GM18499 (cell line): ENCODE data around the gene PPP2R2C.

Source experiments
- ATAC-seq: cut with Tn5 transposase; IDR thresholded peaks from one replicate; pipeline ENCODE4 v1.9.1; 2021; ENCODE audit warnings: moderate number of reproducible peaks; ENCODE audit not compliant: insufficient read depth, unreplicated experiment

The PPP2R2C gene

DNA sequence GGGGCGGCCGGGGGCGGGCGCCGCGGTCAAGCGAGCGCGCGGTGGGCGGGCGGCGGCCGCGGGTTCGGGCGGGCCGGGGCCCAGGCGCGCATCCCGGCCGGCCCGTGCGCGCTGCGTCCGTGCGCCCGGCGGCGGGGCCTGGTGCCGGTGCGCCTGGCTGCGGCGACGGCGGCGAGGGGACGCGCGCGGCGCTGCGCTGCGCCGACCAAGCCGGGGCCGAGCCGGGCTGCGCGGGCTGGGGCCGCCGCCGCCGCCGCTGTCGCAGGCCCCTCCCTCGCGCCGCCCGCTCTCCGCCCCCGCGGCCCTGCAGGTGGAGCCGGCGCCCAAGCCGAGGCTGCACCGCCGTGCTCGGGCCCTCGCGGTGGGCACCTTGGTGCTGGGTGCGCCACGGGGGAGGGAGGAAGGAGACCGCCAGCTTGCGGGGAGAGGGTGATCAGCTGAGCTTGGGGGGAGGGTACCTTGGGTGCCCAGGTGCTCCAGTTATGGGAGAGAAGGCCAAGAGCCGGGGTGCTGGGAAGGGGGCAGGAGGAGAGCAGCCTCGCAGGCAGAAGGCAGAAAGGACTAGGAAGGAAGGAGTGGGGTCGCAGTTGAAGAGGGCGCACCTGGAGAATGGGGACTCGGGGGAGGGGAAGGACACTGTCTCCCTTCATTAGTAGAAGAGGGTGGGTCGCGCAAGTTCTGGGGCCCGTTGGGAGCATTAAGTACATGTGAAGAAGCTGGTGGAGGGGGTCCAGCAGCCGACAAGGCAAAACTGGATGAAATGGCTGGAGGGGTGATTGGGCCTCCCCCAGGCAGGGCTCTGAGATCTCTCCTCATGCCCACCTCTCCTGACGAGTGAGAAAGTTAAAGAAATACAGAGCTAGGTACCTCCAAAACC is at the start of gene PPP2R2C:
TSS of gene PPP2R2C (minus strand) at position 228 of the 877 bp plus-strand sequence. CDS start 385 bp downstream, outside the sequence.
- no peak for ATAC-seq

DNA sequence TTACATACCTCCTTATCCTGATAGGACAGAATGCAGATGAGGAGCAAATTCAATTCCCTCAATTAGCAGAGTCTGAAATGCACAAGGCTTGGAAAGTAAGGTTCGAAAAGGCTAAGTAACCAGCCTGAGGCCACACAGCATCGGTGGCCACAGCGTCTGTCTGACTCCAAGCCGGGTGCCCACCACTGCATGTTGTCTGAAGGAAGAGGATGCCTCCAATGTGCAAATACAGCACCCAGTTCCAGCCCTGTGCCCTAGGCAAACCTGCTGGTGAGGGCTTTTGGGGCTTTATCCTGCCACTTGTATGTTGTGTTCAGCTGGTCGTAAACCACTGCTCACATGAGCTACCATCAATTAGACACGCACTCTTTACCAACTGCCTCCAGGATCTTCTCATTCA is 48.6 kb upstream of the PPP2R2C start:
- no peak for ATAC-seq

DNA sequence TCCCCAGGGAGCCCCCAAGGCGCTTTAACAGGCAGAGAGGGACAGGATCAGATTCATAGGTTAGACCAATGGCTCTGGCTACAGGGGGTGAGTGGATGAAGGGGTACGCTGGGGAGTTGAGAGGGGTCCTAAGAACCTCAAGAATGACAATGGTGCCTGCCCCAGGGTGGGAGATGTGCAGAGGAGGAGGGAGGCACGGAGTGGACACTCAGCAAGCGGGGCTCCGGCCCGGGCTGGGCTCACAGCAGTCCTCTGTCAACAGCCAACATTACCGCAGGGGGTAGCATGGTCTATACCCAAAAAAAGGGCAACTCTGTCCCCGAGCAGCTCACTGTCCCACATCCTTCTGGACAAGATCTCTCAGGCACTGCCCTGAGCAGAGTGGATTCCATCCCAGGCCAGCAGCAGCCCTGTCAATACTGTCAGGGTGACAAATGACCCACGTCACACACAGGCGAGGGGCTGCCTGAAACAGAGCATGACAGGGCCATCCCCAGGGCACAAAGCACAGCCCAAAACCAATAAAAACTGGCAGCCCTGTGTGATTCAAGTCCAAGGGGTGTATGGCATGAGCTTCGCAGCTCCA is 47.7 kb upstream of the PPP2R2C start:
- ATAC-seq, result no peak

DNA sequence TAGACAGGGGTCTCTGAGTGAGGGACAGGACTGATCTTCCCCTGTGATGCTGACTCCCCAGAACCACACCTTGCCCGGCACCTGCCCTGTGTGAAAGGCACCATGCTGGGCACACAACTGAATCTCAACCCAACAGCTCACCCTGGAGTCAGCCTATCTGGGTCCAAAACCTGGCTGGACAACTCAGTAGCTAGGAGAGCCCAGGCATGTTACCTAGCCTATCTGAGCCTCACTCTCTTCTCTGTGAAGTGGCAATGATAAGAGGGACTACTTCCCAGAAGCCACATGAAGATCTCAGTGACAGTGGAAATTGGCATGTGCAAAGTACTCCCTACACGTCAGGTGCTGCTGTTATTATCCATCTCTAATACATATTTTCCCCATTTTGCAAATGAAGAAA is 44.8 kb upstream of the PPP2R2C start:
- ATAC-seq, result no peak

- ATAC-seq, result no peak
These were observed 44.3 kb upstream of the PPP2R2C start for GRCh38 chr4:6516762-6517161.

DNA sequence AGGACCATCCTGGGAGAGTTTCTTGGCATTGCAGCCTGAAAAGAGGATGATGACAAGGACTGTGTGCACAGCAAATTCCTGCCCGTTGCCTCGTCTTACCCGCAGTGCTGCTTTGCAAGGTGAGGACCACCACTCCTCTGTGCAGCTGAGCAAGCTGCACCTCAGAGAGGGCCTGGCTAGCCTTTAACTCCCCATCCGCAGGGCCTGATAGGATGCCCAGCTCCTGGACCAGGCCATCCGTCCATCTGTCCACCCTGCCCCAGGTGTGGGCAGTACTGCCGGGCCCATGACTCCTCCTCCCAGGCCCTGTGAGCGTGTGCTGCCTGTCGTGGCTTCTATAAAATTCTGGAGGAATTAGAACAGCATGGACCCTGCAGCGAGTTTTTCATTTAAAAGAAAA is 43.9 kb upstream of the PPP2R2C start:
- ATAC-seq, result no peak

- no peak for ATAC-seq
These were observed 41.3 kb upstream of the PPP2R2C start for GRCh38 chr4:6513678-6514077.

- no peak for ATAC-seq
These were observed 37.2 kb upstream of the PPP2R2C start for GRCh38 chr4:6509587-6509986.

GRCh38 chr4:6507345-6507744 is 34.9 kb upstream of the PPP2R2C start:
- ATAC-seq, result no peak

GRCh38 chr4:6506616-6507140 is 34.3 kb upstream of the PPP2R2C start:
- ATAC-seq, result no peak

DNA sequence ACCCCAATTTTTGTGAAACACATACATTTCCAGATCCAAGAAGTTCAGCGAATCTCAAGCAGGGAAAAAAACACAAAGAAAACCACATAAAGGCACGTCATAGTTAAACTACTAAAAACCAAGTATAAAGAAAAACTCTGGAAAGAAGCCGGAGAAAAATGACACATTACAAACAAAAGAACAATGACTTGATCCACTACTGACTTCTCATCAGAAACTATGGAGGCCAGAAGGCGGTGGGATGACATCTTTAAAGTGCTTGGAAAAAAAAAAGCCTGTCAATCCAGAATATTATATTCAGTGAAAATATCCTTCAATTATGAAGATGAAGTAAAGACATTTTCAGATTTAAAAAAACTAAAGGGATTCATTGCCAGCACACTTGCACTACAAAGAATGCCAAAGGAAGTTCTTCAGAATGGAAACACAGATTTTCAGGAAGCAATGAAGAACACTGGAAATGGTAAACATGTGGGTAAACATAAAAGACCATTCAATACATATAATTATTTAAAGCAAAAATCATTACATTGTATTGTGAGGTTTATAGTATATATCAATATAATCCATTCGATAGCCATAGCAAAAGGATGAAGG is 32.6 kb upstream of the PPP2R2C start:
- no peak for ATAC-seq

- ATAC-seq, result no peak
These were observed 30.5 kb upstream of the PPP2R2C start for GRCh38 chr4:6502747-6503465.

DNA sequence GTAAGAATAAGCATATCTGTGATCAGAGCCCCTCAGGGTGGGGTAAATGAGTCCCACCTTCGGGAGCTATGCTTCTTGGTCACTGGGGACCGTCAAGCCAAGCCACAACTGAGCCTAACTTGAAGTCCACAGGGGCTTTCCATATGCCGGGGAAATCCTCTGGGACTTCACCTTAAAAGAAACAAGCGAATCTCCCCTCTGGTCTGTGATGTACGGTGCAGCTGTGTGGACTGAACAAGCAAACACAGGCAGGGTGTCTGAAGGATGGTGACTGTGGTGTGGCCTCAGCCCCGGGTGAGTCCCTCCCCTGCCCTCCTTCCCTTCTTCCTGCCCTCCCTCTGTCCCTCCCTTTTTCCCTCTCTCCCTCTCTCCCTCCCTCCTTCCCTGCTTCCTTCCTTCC is 29.7 kb upstream of the PPP2R2C start:
- no peak for ATAC-seq

GRCh38 chr4:6501171-6501570 is 28.8 kb upstream of the PPP2R2C start:
- ATAC-seq, result no peak

DNA sequence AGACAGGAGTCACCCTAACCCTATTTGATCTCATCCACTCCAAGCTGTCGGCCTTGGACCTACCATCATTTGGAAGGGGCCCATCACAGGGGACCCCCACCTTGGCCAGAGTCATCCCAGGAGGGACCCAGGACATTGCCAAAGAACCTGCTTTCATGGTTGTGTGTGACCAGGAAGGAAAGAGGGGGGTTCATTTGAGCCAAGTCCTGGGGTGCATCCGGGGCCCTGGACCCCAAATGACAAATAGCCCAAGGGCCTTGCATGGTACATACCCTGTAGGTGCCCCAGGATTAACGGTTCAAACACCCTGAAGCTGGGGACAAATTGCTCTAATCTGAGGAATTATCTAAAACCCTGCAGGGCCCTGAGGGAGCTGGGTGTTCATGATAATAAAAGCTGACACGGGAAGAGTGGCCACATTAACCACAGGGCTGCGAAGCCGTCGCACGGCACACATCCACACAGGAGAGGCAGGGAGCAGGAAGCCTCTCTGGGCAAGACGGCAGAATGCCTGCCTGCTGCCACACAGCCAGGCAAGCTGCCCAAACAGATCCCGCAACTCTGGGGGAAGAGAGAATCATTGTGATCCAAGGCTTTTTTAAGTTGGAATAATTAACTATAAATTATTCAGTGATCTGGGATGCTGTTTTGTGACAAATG is 28.2 kb upstream of the PPP2R2C start:
- no peak for ATAC-seq

DNA sequence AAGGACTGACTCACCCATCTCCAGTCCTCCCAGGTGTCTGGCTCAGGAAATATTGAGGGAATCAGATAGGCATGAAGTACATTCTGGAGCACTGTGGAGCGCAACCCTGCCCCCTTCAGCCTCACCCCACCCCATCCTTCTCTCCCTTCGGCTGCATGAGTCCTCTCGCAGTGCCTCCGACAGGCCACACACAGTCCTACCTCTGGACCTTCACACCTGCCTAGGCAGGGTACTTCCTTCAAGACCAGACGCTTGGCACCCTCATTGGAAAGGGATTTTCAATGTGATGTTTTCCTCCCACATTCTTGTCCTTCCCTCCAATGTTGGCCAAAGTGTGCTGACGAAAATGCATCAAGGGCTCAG is 26.8 kb upstream of the PPP2R2C start:
- no peak for ATAC-seq

- no peak for ATAC-seq
These were observed 26.3 kb upstream of the PPP2R2C start for GRCh38 chr4:6498511-6499237.

GRCh38 chr4:6497796-6498195 is 25.4 kb upstream of the PPP2R2C start:
- no peak for ATAC-seq

GRCh38 chr4:6495736-6496135 is 23.3 kb upstream of the PPP2R2C start:
- no peak for ATAC-seq

- ATAC-seq, result no peak
These were observed 22.8 kb upstream of the PPP2R2C start for GRCh38 chr4:6495296-6495590.
